ENCODE data around the gene LDLRAD3. TPM values are rescaled to one million over a fixed set of nuclear protein-coding genes. Genes with fewer than 3 reads are reported as not detected.

LDLRAD3 gene
- total RNA-seq, 2 experiments from 2014 or later, result 0.12 to 0.24 TPM

DNA sequence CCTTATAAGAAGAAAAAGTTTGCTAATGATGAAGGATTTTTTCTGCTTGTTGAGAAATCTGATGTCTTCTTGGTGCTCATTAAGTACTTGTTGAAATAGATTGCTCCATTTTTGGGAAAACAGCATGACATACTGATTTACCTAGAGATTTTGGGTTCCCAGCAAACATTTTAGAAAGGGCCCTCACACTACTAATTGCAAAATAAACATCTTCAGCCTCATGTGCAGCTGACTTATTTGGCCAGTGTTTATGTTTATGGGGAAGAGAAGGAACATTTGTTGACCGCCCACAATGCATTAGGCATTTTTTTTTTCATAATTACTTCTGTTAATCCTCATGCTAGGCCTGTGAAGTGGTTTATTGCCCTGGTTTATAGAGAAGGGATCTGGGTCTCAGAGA is 40.1 kb downstream of the LDLRAD3 start:
- no peaks in the 10 kb centered on the region for H3K4me1 Mint-ChIP-seq
- peaks cover 9% of the 10 kb centered on the region for H3K27me3 Mint-ChIP-seq
- H3K9me3 Mint-ChIP-seq, result no peaks in the 10 kb centered on the region
- no peak overlapping the region for H3K4me3 Mint-ChIP-seq
- DNase-seq, result no peak
- no peaks in the 10 kb centered on the region for H3K36me3 Mint-ChIP-seq
- H3K27ac Mint-ChIP-seq, result no peak overlapping the region

DNA sequence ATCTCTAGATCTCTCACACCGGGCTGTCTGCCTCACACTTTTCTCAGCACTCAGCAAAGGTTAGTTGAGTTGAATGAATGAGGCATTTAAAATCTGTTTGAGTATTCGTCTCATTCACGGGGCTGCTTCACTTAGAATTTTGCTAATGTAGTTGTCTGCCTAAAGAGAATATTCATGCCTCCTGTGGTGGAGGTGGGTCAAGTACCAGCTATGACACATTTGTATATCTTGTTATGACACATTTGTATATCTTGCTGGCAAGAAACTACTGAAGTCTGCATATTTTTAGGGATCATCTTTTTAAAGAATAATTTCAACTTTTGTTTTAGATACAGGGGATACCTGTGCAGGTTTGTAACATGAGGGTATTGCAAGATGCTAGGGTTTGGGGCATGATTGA is 43.1 kb downstream of the LDLRAD3 start:
- Mint-ChIP-seq H3K4me3 (no peak overlapping the region), H3K27me3 (peaks cover 23% of the 10 kb centered on the region), H3K36me3 (no peaks in the 10 kb centered on the region), H3K9me3 (no peaks in the 10 kb centered on the region), H3K27ac (no peak overlapping the region), H3K4me1 (no peaks in the 10 kb centered on the region)
- no peak for DNase-seq

DNA sequence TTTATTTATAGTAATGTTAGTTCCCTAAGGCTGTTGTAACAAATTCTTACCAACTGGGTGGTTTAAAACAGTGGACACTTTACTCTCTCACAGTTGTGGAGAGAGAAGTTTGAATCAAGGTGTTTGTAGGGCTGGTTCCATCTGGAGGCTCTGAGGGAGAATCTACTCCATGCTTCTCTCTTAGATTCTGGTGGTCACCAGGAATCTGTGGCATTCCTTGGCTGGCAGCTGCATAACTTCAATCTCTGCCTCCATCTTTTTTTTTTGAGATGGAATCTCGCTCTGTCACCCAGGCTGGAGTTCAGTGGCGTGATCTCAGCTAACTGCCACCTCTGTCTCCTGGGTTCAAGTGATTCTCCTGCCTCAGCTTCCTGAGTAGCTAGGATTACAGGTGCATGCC is 46.3 kb downstream of the LDLRAD3 start:
- H3K27ac Mint-ChIP-seq, result no peak overlapping the region
- peaks cover 1% of the 10 kb centered on the region for H3K4me1 Mint-ChIP-seq
- H3K4me3 Mint-ChIP-seq, result no peak overlapping the region
- no peaks in the 10 kb centered on the region for H3K36me3 Mint-ChIP-seq
- no peaks in the 10 kb centered on the region for H3K9me3 Mint-ChIP-seq
- no peak for DNase-seq
- peaks cover 33% of the 10 kb centered on the region for H3K27me3 Mint-ChIP-seq

DNA sequence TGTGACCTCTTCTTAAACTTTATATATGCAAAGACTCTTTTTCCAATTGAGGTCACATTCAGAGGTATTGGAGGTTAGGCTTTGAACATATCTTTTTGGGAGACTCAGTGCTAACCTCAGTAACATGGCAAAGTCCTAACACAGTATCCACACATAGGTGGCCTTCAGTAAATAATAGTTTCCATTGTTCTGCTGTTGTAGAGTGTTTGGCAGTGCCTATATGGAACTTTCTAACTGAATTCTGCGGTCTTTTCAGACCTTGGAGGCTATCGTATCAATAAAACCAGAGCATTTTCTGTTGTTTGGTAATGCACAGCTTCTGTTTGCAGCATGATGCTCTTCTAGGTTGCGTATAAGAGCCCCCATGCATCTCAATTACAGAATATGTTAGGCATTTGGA is 47.0 kb downstream of the LDLRAD3 start:
- no peak for DNase-seq
- Mint-ChIP-seq H3K9me3 (no peaks in the 10 kb centered on the region), H3K27me3 (peaks cover 36% of the 10 kb centered on the region), H3K36me3 (no peaks in the 10 kb centered on the region), H3K4me1 (peaks cover 1% of the 10 kb centered on the region), H3K27ac (no peak overlapping the region), H3K4me3 (no peak overlapping the region)

DNA sequence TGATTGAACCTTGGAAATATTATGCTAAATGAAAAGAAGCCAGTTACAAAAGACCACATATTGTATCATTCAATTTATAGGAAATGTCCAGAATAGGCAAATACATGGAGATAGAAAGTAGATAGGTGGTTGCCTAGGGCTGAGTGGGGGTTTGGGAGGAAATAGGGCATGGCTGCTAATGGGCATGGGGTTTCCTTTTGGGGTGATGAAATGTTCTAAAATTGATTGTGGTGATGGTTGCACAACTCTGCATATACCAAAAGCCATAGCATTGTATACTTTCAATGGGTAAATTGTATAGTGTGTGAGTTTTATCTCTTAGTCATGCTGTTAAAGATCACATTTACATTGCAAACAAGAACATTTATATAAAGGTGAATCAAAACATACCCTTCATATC is 48.7 kb downstream of the LDLRAD3 start:
- Mint-ChIP-seq H3K9me3 (no peaks in the 10 kb centered on the region), H3K27ac (no peak overlapping the region), H3K36me3 (no peaks in the 10 kb centered on the region), H3K4me1 (peaks cover 1% of the 10 kb centered on the region), H3K27me3 (peaks cover 37% of the 10 kb centered on the region), H3K4me3 (no peak overlapping the region)
- DNase-seq, result no peak

DNA sequence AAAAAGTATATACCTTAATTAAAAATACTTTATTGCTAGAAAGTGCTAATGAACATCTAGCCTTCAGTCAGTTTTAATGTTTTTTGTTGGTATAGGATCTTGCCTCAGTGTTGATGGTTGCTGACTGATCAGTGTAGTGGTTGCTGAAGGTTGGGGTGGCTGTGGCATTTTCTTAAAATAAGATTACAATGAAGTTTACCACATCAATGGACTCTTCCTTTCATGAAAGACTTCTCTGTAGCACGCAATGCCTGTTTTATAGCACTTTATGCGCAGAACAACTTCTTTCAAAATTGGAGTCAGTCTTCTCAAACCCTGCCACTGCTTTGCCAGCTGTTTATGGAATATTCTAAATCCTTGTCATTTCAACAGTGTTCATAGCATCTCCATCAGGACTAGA is 50.6 kb downstream of the LDLRAD3 start:
- DNase-seq, result no peak
- no peak overlapping the region for H3K27ac Mint-ChIP-seq
- no peak overlapping the region for H3K4me3 Mint-ChIP-seq
- peaks cover 1% of the 10 kb centered on the region for H3K4me1 Mint-ChIP-seq
- H3K36me3 Mint-ChIP-seq, result no peaks in the 10 kb centered on the region
- no peaks in the 10 kb centered on the region for H3K9me3 Mint-ChIP-seq
- peaks cover 27% of the 10 kb centered on the region for H3K27me3 Mint-ChIP-seq

DNA sequence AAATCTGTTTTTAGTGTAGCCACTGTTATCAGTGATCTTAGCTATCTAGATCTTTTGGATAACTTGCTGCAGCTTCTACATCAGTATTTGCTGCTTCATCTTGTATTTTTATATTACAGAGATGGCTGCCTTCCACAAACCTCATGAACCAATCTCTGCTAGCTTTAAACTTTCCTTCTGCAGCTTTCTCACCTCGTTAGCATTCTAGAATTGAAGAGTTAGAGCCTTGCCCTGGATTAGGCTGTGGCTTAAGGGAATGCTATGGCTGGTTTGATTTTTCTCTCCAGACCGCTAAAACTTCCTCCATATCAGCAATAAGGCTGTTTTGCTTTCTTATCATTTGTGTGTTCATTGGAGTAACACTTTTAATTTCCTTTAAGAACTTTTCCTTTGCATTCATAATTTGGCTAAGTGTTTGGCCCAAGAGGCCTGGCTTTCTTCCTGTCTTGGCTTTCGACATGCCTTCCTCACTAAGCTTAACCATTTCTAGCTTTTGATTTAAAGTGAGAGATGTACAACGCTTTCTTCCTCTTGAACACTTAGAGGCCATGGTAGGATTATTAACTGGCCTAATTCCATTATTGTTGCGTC is 51.9 kb downstream of the LDLRAD3 start:
- Mint-ChIP-seq H3K27ac (no peak overlapping the region), H3K27me3 (peaks cover 23% of the 10 kb centered on the region), H3K4me1 (peaks cover 1% of the 10 kb centered on the region), H3K9me3 (no peaks in the 10 kb centered on the region), H3K4me3 (no peak overlapping the region), H3K36me3 (no peaks in the 10 kb centered on the region)
- no peak for DNase-seq

DNA sequence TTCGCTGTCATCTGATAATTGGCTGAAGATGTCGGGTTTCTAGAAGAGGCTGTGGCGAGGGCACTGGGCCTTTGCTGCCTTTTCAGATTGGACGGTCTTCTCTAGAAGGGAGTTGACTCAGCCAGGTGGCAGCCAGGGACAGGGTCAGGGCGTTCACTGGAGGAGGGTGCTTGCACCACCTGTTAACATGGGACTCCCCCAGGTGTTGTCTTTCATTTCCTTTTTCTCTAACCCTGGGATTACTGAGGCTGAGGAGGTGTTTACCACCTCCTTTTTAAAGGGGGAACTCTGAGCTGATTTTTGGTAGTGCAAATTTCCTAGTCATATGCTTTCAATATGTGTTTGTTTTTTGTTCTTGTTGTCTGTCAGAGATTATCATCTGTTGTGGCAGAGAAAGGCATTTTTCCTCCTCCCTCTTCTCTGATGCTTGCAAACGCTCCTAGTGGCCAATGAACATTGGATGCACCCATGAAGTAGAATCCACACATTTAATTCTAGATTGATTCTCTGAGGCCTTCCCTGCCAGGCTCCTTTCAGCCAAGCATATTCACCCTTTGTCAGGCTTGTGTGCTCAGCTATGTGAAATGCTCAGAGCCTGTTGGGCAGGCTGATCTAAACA is 54.1 kb downstream of the LDLRAD3 start:
- no peaks in the 10 kb centered on the region for H3K36me3 Mint-ChIP-seq
- H3K9me3 Mint-ChIP-seq, result no peaks in the 10 kb centered on the region
- DNase-seq, result no peak
- H3K4me1 Mint-ChIP-seq, result peaks cover 1% of the 10 kb centered on the region
- no peak overlapping the region for H3K27ac Mint-ChIP-seq
- peaks cover 11% of the 10 kb centered on the region for H3K27me3 Mint-ChIP-seq
- H3K4me3 Mint-ChIP-seq, result no peak overlapping the region

DNA sequence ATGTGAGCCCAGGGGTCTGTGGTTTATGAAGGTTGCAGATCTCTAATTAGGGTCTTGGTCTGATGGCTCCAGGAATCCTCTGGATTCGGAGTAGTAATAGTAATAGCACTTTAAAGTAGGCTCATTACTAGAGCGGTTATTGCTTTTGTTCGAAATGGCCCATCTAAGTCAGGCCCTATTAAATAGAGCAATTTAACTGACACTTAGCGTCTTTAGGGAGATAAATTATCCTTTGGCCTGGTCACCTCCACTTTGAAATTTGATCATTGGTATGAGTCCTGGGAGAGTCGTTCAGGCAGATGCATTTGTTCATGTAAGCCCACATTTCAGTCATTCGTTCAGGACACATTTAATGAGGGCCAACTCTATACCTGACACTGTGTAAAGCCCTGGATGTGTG is 54.8 kb downstream of the LDLRAD3 start:
- peaks cover 1% of the 10 kb centered on the region for H3K4me1 Mint-ChIP-seq
- H3K36me3 Mint-ChIP-seq, result no peaks in the 10 kb centered on the region
- peaks cover under 1% of the 10 kb centered on the region for H3K9me3 Mint-ChIP-seq
- peaks cover 6% of the 10 kb centered on the region for H3K27me3 Mint-ChIP-seq
- no peak overlapping the region for H3K4me3 Mint-ChIP-seq
- no peak for DNase-seq
- no peak overlapping the region for H3K27ac Mint-ChIP-seq

DNA sequence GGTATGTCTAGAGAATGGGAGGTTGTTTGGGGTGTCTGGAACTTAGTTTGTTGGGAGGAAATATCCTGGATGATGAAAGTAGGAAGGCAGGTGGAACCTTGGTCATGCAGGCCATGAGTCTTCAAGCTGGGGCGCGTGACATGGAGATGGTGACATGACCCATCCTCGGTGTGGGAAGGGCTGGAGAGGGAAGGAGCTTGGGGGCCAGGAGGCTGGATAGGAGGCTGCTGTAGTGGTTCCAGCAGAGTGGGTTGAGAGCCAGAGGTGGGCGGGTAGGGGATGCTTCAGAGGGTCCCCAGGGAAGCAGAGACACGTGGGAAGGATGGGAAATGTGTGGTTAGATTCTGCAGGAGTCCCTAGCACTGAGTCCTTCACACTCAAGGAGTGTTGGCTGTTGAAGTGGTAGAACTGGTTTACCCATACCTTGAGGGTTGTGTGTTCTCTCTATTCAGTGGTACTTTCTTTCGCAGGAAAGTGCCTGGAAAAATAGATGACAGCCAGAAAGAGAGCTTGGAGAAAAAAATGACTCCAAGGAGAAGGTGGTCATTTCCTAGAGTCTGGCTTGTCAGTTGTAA is 56.8 kb downstream of the LDLRAD3 start:
- no peak overlapping the region for H3K27ac Mint-ChIP-seq
- no peak overlapping the region for H3K4me3 Mint-ChIP-seq
- no peaks in the 10 kb centered on the region for H3K36me3 Mint-ChIP-seq
- H3K9me3 Mint-ChIP-seq, result peaks cover 6% of the 10 kb centered on the region
- no peaks in the 10 kb centered on the region for H3K4me1 Mint-ChIP-seq
- peaks cover 5% of the 10 kb centered on the region for H3K27me3 Mint-ChIP-seq
- DNase-seq, result no peak

DNA sequence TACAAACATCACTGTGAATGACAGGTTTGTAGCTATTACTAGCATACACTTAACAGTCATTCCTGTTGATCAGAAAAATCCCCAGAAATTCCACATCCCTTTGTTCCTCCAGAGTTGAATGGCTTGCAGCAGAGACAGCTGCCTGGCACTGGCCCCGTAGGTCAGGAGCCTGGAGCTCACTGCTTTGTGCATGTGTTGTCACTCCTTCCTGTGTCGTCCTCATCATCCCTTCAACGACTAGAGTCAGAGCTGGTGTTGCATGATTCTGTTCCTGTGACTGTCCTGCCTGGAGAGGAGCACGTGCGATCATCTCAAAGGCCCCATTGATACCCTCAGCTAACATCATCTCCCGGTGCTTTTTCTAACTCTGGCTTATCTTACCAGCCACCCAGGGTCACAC is 58.3 kb downstream of the LDLRAD3 start:
- H3K9me3 Mint-ChIP-seq, result peaks cover 6% of the 10 kb centered on the region
- no peak overlapping the region for H3K27ac Mint-ChIP-seq
- DNase-seq, result no peak
- H3K27me3 Mint-ChIP-seq, result peaks cover under 1% of the 10 kb centered on the region
- H3K4me1 Mint-ChIP-seq, result no peaks in the 10 kb centered on the region
- H3K36me3 Mint-ChIP-seq, result no peaks in the 10 kb centered on the region
- H3K4me3 Mint-ChIP-seq, result no peak overlapping the region

DNA sequence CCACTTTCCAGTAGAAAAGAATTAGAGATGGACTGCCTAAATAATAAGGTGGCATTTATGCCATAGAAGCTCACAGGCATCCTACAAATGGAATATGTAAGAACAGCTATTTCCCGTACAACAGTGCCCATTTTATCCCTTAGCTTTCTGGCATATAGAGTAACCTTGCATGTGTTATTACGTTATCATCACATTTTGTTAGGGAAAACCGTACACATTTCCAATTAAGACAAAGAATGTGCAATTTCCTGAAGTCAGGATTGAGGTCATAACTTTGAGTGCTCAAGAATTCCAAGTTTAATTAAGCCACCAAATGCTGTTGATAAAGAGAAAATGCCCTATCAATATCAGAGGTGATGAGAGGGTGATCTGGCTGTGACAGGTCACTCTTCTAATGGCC is 58.9 kb downstream of the LDLRAD3 start:
- no peak overlapping the region for H3K4me3 Mint-ChIP-seq
- H3K27ac Mint-ChIP-seq, result no peak overlapping the region

DNA sequence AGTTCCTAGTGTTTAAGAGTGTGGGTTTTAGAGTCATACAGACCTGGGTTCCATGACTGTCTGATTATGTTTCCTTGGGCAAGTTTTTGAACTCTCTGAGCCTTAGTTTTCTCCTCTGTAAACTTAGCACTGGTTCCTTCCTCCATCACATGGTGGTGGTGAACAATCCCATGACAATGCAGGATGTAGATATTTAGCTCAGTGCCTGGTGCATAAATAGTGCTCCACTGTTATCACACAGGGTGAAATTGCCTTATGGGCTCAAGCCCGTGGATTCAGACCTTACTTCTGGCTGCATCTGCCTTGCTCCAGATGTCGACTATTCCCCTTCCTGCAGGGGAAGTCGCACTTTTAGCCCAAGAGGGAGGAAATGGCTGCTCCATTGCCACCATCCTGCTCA is 62.7 kb downstream of the LDLRAD3 start:
- peaks cover 6% of the 10 kb centered on the region for H3K9me3 Mint-ChIP-seq
- peaks cover 16% of the 10 kb centered on the region for H3K27me3 Mint-ChIP-seq
- DNase-seq, result no peak
- H3K4me3 Mint-ChIP-seq, result no peak overlapping the region
- no peaks in the 10 kb centered on the region for H3K36me3 Mint-ChIP-seq
- H3K27ac Mint-ChIP-seq, result no peak overlapping the region
- no peaks in the 10 kb centered on the region for H3K4me1 Mint-ChIP-seq

More for the DNA sequence above, 58.9 kb downstream of the LDLRAD3 start:
- Mint-ChIP-seq H3K36me3 (no peaks in the 10 kb centered on the region), H3K4me1 (no peaks in the 10 kb centered on the region), H3K9me3 (peaks cover 6% of the 10 kb centered on the region), H3K27me3 (peaks cover 5% of the 10 kb centered on the region)
- DNase-seq, result no peak

DNA sequence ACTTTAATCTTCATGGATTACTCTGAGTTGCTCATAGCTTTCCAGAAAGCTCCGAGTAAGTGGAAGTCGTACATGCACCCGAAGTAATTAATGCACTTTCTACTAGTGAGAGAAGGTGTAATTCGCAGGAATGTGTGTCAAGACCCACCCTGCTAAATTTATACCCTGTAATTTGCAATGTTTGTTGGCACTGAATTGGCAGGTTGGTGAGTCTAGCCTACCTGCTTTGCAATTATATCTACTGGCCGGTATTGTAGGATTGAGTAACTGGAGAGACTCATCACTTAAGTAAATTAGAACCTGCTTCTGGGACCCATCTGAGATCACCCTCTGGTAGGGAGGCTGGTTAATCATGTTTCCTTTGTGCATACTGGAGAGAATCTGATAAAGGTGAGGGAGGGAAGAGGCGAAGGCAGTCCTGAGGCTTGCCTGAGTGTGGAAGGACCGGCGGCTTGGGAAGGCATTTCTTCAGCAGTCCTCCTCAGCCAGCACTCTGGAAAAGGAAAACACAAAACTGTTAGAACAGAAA is 63.3 kb downstream of the LDLRAD3 start:
- H3K27me3 Mint-ChIP-seq, result peaks cover 16% of the 10 kb centered on the region
- no peaks in the 10 kb centered on the region for H3K4me1 Mint-ChIP-seq
- no peak overlapping the region for H3K4me3 Mint-ChIP-seq
- DNase-seq, result no peak
- no peak overlapping the region for H3K27ac Mint-ChIP-seq
- H3K9me3 Mint-ChIP-seq, result peaks cover 6% of the 10 kb centered on the region
- no peaks in the 10 kb centered on the region for H3K36me3 Mint-ChIP-seq

DNA sequence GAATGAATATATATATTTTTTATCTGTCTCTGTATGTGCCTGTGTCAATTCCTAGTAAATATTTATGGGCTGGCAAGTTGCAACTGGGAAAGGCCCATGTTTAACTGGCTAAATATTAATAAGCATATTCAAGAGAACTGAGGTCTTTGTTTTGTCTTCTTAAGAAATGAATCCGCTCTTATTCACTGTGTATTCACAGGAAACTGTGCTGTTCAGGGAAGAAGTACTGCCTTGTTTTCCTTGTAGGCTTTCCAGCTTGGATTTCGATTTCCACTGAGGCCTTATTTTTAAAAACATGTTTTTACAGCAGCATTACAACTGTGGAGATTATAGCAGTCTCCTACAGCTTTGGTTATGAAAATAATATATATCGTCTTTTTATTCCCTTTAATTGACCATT is 64.7 kb downstream of the LDLRAD3 start:
- H3K27me3 Mint-ChIP-seq, result peaks cover 16% of the 10 kb centered on the region
- no peak for DNase-seq
- H3K36me3 Mint-ChIP-seq, result no peaks in the 10 kb centered on the region
- no peak overlapping the region for H3K27ac Mint-ChIP-seq
- H3K4me3 Mint-ChIP-seq, result no peak overlapping the region
- H3K9me3 Mint-ChIP-seq, result peaks cover 5% of the 10 kb centered on the region
- no peaks in the 10 kb centered on the region for H3K4me1 Mint-ChIP-seq

DNA sequence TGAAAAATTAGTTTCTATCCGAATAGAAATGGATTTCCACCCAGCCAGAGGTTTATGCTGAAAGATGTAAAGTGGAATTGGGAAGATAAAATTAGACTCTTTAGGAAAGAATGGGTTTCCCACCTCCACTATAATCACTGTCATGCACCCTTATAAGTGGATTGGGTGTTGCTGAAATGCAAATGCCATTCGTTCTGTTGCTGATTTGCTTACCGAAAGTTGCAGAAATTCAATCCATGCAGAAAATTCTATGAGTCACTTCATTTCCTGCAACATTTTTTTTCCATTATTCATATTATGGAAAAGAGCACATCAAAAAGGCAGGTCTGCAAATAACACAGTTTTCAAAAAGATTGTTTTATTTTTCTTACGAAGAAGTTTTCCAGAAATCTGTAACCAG is 65.6 kb downstream of the LDLRAD3 start:
- Mint-ChIP-seq H3K4me3 (no peak overlapping the region), H3K4me1 (no peaks in the 10 kb centered on the region), H3K27me3 (peaks cover 16% of the 10 kb centered on the region), H3K36me3 (no peaks in the 10 kb centered on the region), H3K9me3 (peaks cover 4% of the 10 kb centered on the region), H3K27ac (no peak overlapping the region)
- DNase-seq, result no peak

All from activated naive CD8-positive, alpha-beta T cell treated with anti-CD3 and anti-CD28 coated beads for 36 hours (primary cell).